ENCODE results near the gene FLT3.

FLT3 gene

DNA sequence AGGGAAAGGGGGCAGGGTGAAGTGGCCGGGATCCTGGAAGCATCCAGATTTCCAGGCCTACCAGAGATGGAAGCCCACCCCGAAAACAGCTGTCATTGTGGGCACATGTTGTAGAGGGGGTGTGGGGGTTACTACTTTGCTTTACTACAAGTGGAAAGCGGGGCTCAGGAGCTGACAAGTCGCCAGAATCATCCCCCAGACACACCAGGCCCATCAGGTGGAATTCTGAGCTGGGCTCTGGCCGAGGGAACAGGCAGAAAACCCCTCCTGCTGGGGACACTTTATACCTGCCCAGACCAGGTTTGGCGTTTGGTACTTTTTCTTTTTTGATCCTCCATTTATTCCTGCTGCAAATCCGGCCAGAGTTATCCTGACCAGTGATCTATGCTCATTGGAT is 135.0 kb downstream of the FLT3 start:
- TF ChIP-seq EGR1 (IDR thresholded peaks at IDR 0.05) (no peak), TEAD4 (IDR thresholded peaks at IDR 0.05) (no peak), CREB1 (IDR thresholded peaks at IDR 0.05; ENCODE audit: low read depth) (no peak), RAD21 (IDR thresholded peaks at IDR 0.05; ENCODE audit: low read depth) (no peak), EP300 (IDR thresholded peaks at IDR 0.05; ENCODE audit: borderline replicate concordance) (no peak), FOXM1 (IDR thresholded peaks at IDR 0.05; ENCODE audit: borderline replicate concordance, low read depth) (no peak), TCF12 (IDR thresholded peaks at IDR 0.05; ENCODE audit: low read depth) (no peak), YY1 (IDR thresholded peaks at IDR 0.05; ENCODE audit: low read depth) (no peak), NFIC (IDR thresholded peaks at IDR 0.05) (no peak), CEBPB (IDR thresholded peaks at IDR 0.05) (no peak)
- TF ChIP-seq, protein P1, sequence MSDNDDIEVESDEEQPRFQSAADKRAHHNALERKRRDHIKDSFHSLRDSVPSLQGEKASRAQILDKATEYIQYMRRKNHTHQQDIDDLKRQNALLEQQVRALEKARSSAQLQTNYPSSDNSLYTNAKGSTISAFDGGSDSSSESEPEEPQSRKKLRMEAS (IDR thresholded peaks at IDR 0.05): no peak
- TF ChIP-seq, protein P2, sequence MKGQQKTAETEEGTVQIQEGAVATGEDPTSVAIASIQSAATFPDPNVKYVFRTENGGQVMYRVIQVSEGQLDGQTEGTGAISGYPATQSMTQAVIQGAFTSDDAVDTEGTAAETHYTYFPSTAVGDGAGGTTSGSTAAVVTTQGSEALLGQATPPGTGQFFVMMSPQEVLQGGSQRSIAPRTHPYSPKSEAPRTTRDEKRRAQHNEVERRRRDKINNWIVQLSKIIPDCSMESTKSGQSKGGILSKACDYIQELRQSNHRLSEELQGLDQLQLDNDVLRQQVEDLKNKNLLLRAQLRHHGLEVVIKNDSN (IDR thresholded peaks at IDR 0.05): no peak
- TF ChIP-seq, protein P3, sequence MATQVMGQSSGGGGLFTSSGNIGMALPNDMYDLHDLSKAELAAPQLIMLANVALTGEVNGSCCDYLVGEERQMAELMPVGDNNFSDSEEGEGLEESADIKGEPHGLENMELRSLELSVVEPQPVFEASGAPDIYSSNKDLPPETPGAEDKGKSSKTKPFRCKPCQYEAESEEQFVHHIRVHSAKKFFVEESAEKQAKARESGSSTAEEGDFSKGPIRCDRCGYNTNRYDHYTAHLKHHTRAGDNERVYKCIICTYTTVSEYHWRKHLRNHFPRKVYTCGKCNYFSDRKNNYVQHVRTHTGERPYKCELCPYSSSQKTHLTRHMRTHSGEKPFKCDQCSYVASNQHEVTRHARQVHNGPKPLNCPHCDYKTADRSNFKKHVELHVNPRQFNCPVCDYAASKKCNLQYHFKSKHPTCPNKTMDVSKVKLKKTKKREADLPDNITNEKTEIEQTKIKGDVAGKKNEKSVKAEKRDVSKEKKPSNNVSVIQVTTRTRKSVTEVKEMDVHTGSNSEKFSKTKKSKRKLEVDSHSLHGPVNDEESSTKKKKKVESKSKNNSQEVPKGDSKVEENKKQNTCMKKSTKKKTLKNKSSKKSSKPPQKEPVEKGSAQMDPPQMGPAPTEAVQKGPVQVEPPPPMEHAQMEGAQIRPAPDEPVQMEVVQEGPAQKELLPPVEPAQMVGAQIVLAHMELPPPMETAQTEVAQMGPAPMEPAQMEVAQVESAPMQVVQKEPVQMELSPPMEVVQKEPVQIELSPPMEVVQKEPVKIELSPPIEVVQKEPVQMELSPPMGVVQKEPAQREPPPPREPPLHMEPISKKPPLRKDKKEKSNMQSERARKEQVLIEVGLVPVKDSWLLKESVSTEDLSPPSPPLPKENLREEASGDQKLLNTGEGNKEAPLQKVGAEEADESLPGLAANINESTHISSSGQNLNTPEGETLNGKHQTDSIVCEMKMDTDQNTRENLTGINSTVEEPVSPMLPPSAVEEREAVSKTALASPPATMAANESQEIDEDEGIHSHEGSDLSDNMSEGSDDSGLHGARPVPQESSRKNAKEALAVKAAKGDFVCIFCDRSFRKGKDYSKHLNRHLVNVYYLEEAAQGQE (IDR thresholded peaks at IDR 0.05; ENCODE audit: low read depth): no peak

DNA sequence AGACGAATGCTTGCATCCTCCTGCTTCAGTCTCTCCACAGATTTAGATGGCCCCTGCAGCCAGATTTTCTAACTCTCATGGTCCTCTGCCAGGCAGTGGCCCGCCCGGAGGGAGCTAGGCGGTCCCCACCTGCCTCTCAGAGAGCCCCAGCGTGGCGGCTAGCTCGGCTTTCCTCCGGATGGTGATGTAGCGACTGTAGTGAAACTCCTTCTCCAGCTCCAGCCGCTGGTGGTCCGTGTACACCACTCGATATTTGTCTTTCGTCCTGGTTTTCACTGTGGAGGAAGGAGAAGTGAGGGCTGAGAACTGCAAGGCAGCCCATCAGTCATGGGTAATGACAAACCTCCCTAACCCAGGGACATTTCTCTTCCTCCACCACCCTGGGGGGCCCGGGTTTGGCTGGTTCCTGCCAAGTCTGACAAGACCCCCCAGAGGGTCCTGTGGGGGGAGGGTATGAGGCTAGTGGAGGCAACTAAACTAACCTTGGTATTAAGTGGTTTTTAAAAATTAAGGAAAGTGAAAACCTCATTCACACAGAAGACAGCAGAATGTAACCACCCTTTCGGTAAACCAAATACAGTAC is 135.5 kb downstream of the FLT3 start:
- TF ChIP-seq TCF12 (IDR thresholded peaks at IDR 0.05; ENCODE audit: low read depth): no peak
- TF ChIP-seq, protein P1 (IDR thresholded peaks at IDR 0.05): no peak
- no peak for TF ChIP-seq CEBPB (IDR thresholded peaks at IDR 0.05)
- TF ChIP-seq TEAD4 (IDR thresholded peaks at IDR 0.05): no peak
- TF ChIP-seq, protein P3 (IDR thresholded peaks at IDR 0.05; ENCODE audit: low read depth): no peak
- TF ChIP-seq RAD21 (IDR thresholded peaks at IDR 0.05; ENCODE audit: low read depth): no peak
- TF ChIP-seq TAF1 (IDR thresholded peaks at IDR 0.05; ENCODE audit: low read depth): no peak
- no peak for TF ChIP-seq FOXM1 (IDR thresholded peaks at IDR 0.05; ENCODE audit: borderline replicate concordance, low read depth)
- no peak for TF ChIP-seq EGR1 (IDR thresholded peaks at IDR 0.05)
- no peak for TF ChIP-seq NFIC (IDR thresholded peaks at IDR 0.05)
- no peak for TF ChIP-seq ZBTB7A (IDR thresholded peaks at IDR 0.05; ENCODE audit: low read depth)
- TF ChIP-seq CREB1 (IDR thresholded peaks at IDR 0.05; ENCODE audit: low read depth): no peak
- TF ChIP-seq EP300 (IDR thresholded peaks at IDR 0.05; ENCODE audit: borderline replicate concordance): no peak
- TF ChIP-seq YY1 (IDR thresholded peaks at IDR 0.05; ENCODE audit: low read depth): no peak
- TF ChIP-seq, protein P2 (IDR thresholded peaks at IDR 0.05): no peak

DNA sequence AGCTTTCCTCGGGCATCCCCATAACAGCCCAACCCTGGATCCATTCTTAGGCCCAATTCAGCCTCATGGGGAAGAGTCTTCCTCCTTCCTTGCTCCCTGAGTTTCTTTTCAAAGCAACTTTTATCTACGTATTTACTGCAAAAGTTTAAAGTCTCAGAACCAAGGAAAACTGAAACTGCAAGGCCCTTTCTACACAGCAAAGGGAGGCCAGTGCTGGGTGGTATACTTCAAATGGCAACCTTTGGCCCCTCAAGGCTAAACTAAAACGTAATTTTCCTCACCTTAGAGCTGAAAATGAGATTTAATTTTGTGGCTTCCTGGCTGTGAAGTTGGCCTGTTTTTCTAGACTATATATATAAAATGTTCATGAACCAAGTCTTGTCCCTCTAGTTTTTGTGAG is 136.9 kb downstream of the FLT3 start:
- TF ChIP-seq, protein P1 (IDR thresholded peaks at IDR 0.05): no peak
- TF ChIP-seq, protein P3 (IDR thresholded peaks at IDR 0.05; ENCODE audit: low read depth): no peak
- TF ChIP-seq EGR1 (IDR thresholded peaks at IDR 0.05) (no peak), TEAD4 (IDR thresholded peaks at IDR 0.05) (no peak), TCF12 (IDR thresholded peaks at IDR 0.05; ENCODE audit: low read depth) (no peak)

DNA sequence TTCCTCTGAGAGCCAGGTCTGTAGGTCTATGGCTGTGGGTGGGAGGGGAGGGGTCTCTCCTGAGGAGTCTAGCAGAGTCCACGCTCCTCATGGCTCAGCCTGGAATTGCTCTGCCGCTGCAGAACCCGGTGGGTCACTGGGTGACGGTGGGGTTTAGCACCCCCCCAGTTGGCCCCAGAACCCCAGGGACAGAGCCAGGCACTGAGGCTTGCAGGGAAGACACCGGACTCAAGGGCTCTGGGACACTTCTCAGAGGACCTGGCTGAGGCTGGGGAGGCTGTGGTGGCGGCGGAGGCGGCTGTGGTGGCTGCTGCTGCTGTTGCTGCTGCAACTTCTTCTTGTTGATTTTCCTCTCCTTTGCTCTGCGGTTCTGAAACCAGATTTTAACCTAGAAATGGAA is 137.4 kb downstream of the FLT3 start:
- TF ChIP-seq TAF1 (IDR thresholded peaks at IDR 0.05; ENCODE audit: low read depth): no peak
- TF ChIP-seq, protein P3 (IDR thresholded peaks at IDR 0.05; ENCODE audit: low read depth): no peak

All from Ishikawa (cell line).